GM21515 (cell line): ENCODE data around the gene SSBP4.

Source experiments
- ATAC-seq: cut with Tn5 transposase; IDR thresholded peaks from one replicate; pipeline ENCODE4 v1.9.1; 2021; ENCODE audit not compliant: unreplicated experiment

The SSBP4 gene

DNA sequence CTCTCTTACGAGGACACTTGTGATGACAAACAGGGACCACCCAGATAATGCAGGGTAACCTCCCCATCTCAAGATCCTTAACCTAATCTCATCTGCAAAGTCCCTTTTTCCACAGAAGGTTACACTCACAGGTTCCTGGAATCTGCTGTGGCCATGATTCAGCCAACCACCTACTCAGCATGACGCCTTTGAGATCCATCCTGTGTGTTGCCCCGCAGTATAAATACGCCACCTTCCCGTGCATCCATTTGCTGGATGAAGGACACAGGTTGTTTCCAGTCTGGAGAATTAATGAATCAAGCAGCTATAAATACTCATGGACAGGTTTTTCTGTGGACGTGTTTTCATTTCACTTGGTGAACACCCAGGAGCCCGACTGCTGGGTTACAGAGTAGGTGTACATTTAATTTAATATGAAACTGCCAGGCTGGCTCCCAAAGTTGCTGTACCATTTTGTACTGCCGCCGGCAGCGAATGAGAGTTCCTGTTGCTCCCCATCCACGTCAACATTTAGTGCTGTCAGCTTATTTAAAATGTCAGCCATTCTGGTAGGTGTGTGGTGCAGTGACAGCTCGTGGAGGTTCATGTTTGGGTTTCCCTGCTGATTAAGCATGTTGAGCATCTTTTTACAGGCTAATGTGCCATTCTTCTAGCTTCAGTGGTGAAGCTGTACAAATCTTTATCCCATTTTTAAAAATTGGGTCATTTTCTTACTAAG is 62.5 kb downstream of the SSBP4 start:
- ATAC-seq: no peak

DNA sequence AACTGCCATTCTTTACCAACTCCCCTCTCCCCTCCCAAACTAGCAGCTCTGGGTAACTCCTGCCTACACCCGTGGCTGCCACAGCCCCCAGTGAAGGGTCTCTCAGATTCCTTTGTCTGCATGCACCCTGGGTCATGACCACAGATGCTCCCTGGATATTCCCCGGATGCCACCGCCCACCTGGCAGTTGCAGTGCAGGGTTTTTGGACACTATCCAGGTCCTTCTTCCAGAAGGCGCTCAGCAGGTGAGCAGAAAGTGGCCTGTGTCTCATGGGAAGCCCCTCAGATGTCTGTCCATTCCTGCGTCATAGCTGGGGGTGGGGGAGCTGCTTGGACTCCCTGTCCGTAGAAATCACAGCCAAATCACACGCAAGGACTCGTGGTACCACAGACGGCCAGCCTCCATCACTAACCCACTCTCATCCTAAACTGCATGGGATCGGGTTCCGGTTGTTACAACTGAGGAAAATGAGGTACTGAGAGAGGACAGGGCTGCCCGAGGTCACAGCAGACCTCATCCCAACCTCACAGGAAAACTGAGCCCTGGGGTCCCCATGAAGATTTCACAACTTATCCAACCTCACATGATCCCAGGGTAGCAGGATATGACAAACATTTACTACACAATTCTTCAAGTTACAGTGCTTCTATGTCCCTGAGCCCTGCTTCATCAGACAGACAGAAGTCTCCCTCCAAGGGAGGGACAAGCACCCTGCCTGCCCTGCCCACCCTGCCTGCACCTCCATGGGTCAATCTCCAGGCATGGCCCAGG is 64.1 kb downstream of the SSBP4 start:
- no peak for ATAC-seq
